ENCODE measurements around the gene NTMT1.

The NTMT1 gene

DNA sequence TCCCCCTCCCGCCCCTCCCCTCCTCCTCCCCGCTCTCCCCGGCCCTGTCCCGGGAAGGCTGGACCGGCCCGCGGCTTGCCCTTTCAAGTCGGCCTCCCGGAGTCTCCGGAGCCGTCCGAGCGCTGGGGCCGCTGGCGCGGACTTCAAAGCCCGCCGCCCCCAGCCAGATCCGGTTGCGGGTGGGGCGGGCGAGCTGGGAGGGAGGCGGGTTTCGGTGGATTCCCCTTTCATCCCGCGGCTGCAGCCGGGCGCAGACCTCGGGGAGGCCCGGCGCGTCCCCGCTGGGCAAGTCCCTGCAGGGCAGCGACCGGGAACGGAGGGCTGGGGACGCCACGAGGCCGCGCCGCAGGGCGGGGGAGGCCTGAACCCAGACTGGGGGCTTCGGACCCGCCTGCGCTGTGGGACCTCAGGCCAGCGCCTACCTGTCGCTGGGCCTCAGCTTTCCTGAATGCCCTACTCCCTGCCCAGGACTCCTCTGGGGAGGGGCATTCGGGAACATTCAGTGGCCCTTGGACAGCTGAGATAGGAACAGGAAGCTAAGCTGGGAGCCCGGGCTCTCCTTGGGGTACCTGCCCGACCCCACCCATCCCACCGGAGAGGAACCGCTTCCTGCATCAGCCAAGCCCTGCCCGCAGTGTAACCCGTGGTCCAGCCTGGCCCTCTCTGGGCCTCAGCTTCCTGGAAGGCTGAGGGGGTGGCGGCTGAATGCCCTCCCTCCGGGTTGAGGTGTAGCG is 28.4 kb upstream of the NTMT1 start:
- DNase-seq = no peak

DNA sequence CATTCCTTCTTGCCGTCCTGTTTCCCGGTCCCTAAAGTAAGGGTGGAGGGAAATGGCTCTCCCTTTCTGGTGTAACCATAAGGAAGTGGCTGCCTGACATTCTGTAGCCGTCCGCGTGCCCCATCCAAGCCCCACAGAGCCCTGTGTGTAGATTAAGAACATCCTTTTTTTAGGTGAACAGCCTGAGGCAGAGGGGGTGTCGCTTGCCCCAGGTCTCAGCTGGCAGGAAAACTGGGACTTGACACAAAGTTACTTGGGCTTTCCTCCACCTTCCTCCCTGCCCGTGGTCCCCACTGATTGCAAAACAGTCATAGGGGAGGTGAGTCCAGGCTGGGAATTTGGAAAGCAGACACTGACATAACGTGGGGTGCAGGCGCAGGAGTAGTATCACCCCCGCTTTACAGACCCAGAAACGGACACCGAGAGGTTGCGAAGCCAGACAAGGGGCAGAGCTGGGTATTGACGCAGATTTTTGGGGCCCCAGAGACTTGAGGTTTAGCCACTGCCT is 27.8 kb upstream of the NTMT1 start:
- no peak for DNase-seq

DNA sequence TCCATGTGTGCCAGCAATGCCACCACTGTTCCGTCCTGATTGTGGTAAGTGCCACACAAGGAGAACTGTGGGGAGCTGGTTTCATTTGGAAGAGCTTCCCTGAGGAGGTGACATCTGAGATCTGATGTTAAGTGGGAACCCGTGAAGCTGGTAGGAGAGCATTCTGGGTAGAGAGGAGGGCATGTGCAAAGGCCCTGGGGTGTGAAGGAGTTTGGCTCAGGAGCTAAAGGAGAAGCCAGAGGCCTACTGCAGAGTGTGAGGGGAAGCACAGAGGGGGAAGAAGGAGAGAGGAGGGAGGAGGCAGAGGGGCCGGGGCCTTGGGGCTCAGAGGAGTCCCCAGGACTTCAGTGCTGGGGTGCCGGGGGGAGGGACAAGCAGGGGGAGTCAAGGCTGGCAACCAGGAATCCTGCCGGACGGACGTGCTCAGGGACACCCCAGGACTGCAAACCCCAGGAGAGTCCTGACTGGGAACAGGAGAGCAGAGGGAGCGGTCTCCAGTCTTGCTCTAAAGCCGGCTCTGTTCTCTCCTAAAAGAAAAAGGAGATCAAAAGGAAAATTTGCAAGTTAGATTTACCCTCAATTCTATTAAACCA is 24.8 kb upstream of the NTMT1 start:
- no peak for DNase-seq

DNA sequence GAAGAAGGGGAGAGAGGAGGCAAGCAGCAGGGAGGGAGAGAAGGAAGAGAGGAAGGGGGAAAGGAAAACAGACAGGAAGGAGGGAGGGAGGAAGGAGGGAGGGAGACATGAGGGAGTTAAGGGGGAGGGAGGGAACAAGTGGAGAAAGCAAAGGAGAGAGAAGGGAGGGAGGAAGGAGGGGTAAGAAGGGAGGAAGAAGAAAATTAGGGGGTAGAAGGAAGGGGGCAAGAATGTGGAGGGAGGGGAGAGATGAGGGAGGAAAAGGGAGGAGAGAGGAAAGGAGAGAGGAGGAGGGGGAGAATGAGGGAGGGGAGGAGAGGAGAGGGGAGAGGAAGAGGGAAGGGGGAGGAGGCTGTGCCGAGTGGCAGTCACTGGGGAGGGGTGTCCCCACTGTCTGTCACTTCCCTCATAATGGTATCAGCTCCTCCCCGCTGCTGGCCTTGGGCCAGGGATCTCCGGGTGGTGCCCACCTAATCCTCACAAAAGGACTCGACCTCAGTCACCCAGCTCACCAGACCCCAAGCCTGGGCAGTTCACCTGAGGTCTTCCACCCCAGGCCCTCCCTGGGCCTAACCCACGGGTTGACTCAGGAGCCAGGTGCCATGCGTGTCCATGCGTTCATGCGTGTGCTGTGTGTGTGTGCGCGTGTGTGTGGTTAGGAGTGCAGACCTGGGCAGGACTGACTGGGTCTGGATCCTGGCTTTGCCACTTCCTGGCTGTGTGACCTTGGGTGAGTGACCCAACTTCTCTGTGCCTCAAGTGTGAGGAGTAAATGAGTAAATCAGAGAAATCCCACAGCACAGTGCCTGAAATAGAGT is 23.2 kb upstream of the NTMT1 start:
- DNase-seq = no peak

DNA sequence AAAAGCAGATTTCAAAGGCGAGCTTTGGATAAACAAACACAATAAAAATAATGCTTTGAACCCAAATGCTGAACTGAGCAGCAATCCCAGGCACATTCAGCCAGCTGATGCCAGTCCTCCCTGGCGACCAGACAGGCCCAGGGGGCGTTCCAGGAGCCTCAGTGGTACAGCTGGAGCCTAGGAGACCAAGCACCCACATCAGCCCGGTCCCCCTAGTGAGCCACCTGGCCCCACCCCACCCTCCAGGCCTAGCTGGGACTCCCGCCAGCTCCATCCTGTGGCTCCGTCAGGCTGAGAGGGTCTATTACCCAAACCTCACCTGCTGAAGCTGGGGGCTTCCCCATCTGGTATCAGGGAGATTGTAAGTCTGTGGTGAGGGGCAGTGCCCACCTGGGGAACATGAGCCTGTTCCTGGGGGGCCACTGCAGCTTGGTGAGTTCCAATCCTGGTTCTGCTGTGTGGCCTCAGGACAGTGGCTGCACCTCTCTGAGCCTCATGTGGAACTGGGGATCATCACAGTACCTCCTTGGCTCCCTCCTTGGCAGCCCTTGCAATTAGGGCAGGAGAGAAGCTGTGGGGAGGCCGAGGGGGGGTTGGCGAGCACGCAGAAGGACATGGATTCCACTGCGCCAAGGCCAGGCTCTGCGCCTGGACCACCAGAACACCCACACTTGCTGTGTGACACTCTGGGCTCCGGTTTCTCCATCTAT is 21.8 kb upstream of the NTMT1 start:
- no peak for DNase-seq

DNA sequence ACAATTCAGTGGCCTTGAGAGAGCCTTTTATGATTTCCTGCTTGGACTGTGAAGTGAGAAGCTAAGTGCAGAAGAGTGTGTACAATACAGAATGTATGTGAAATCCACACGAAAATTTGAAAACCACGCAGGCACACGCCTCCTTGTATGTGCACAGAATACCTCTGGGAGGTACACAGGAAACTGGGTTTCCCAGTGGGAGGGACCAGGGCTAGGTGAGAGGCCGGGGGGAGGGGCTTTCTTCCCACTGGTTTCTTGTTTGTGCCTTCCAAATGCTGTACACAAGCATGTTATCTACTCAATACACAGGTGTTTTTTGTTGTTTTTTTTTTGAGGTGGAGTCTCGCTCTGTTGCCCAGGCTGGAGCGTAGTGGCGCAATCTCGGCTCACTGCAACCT is 21.2 kb upstream of the NTMT1 start:
- DNase-seq = no peak

DNA sequence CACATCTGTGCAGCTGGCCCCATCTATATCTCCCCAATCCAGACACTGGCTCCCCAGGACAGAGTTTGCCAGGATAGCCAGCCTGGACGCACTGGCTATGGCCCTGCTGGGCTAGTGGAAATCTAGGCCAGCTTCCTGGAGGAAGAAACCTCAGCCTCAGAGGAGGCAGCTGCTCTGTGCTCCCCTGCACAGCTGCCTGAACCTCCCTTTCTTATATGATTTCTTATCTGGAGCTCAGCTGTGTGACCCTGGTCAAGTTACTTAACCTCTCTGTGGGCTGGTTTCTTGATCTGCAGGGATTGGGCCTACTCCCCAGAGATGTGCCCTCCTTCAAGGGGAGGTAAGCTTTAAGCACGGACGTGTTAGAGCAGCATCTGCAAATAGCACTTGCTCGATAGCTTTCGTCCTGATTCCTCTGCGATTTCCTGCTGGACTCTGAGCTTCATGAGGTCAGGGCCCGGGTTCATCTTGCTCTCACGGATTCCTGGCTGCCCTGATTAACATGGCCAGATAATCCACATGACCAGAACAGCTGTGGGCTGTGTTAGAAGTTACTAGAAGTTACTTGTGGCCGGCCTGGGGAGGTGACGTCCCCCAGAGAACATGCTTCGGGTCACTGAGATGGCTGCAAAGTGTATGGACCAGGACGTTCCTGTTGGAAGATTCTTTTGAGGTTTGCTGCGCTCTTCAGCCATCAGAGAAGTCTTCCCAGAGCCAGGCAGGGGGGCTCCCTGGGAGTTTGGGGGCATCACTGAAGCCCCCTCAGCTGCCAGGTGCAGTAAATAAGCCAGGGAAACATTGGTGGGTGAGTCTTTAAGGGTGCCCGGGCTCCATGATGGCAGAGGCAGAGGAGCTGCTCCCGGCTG is 19.6 kb upstream of the NTMT1 start:
- no peak for DNase-seq

DNA sequence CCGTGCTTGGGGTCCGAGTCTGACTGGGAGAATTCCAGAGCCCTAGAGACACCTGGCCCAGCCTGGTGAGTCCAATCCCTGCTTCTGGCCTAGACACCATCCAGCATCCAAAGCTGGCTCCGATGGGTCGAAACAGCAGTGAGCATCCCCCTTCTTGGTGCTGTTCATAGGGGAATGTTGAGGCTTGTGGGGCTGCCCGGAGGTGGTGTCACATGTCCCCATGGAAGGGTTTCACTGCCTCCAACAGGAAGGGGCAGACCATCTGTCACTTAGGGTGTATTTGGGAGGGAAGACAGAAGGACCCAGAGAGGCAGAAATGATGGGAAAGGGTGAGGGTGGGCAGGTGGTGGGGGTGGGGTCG is 19.0 kb upstream of the NTMT1 start:
- DNase-seq = no peak

DNA sequence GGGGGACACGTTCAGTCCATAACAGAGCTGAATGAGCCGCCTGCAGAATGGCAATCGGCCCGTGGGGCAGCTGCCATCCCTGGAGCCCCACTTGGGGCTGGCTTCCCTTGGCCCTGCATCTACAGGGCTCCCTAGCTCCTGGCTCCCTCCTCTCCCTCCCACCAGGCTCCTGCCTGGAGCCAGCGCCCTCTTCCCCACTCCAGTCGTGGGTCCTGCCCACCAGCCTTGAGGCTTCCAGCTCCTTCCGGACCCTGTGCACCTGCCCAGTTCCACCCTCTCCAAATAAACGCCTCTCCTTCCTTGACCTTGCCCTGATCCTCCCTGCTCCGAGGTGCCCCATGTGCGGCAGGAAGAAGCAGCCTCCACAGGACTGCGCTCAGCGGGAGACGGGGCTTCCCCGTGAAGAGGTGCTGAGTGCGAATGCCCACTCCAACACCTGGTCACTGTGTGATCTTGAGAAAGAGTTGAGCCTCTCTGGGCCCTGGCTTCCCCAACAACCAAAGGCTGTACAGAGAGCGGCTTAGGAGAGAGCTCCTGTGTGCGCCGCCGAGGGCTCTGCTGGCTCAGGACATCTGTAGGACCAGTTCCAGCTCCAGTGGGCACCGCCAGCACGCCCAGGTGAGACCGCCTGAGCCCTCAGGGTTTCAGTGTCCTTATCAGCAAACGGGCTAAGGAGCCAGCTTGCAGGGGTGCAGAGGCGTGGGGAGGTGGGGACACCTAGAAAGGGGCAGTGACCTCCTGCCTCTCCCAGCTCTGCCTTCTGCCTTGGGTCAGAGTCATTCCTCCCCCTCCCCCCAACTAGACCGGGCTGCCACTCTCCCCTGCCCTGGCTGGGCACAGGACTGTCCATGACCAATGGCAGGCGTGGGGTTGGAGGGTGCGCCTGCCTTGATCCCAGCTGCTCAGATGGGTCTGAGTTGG is 17.1 kb upstream of the NTMT1 start:
- DNase-seq = no peak

DNA sequence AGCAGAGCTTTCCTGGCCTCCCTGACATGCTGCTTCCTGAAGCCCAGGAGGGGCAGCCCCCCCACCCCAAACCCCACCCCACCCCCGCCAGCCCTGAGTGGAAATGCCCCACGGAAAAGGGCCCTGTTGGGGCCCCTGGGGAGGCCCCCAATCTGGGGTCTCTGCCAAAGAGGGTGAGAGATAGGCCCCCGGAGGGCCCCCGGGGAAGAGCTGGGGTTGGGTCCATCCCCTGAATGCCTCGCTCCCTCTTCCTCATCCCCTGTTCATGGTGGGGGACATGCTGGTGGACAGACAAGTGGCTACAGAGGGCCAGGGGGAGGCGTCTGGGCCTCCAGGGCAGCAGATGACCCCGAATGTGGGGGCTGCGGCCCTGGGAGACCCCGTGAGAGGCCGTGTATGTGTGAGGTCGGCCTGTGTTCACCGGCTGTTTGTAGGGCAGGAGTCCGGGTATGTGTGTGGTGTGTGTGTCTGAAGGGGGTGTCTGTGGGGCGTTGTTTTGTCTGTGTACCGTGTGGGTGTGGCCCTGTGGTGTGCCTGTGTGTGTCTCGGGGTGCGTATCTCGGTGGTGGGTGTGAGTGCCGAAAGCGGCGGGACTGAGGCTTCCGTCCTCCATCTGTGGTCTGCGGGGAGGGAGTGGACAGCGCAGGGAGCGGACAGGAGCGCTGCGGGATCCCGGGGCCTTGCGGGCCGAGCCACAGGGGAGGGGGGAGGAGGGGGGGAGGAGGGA is 16.3 kb upstream of the NTMT1 start:
- DNase-seq = no peak

DNA sequence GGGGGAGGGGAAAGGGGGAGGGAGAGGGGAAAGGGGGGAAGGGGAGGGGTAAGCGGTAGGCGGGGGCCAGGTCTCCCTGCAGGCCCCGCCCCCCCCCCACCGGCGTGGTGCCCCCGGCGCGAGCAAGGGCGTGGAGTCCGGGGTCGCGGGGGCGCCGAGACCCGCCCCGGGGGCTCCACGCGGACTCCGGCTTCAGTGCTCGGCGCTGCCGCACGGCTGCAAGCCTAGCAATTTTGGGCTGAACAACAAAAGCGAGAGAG is 15.8 kb upstream of the NTMT1 start:
- DNase-seq = no peak

DNA sequence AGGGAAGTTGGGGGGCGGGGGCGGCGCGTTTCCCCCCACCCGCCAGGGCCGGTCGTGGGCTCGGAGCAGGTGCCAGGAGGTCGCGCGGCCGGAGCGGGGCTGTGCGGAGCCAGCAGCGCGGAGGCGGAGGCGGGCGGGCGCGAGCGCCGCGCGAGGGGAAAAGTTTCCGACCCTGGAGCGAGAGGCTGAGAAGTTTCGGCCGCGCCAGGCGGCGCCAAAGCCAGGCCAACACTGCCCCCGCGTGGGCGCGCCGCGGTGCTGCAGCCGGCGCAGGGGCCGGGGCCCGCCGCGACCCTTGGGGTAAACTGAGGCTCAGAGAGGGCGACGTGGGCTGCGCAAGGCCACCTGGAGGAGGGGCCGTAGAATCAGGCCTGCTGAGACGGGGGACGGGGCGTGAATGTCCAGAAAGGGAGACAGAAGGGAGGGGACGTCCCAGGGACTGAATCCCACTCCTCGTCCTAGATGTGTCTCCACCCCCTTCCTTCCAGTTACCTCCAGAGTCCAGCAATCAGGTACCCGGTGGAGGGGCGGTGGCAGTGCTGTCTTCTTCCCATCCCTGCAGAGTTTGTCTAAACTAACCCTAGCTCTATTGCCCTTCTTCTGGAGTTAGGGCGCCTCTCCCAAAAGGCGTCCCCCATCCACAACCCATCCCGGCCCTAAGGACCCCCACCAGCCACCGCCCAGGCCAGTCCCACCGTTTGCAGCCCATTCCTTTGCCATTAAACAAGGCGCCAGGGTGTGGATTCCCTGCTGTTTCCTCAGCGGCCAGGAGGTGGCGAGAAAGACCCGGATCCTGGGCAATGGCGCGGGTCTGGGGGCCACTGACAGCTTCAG is 15.3 kb upstream of the NTMT1 start:
- peak; percentile 52 for DNase-seq

DNA sequence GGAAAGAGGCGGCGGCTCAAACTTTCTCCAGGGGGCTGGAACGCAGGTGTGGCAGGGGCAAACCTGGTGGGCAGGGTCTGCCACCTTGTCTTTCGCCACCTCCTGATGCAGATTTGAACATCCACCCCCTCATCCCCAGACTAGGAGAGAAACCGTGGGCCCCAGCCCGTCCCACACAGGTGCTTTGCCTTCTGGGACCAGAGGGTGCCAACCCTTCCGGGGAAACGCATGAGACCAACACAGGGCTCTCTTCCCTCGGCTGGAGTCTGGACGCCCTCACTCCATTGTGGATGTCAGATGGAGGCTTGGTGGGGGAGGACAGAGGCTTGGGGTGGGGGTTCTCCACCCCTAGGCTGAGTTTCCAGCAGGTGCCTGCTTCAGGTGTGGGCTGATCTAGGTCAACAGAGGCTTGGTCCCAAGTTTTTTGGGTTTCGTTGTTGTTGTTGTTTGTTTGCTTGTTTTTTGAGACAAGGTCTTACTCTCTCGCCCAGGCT is 14.6 kb upstream of the NTMT1 start:
- no peak for DNase-seq

DNA sequence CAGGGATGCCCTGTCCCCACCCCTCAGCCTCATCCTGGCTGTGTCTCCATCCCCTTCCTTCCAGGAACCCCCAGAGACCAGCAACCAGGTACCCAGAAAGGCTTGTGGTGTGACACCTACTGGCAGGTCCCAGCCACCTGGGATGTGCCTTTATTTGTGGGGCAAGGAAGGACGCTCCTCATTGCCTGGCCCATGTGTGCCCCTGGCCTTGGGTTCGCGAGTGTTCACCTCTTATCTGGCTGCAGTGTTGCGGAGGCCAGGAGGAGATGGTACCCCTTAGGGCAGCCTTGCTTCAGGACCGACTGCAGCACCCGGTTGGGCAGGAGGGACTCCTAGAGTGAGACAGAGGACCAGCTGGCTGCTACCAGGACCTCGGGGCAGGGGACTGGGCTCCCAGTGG is 13.8 kb upstream of the NTMT1 start:
- no peak for DNase-seq

DNA sequence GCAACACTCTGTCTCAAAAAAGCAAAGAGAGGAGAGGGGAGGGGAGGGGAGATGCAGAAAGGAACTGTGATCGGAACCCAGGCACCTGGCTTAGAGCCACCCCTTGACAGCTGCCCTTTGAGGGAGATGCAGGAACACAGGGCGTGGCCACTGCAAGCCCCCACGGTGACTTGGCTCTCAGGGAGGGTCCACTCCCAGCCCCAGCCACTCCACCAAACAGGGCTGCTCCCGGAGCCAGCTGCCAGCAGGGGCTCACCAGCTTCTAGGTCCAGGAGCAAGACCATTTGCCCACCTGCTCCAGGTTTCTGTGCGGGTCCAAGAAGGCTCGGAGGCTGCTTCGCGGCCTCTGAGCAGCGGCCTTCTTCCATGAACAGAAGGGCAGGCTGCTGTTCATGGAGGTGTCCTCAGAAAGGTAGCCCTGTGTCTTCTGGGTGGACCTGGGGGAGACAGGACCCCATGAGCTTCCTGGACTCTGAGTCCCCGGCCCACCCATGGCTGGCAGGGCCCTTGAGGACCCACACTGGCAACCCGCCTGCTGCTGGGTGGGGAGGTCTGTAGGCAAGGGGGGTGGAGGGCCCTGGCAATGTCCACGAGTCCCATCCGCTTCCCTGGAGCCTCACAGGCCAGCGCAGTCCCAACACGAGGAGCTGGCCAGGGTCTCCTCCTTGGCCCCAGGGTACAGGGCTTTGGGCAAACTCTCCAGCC is 13.0 kb upstream of the NTMT1 start:
- DNase-seq = no peak

DNA sequence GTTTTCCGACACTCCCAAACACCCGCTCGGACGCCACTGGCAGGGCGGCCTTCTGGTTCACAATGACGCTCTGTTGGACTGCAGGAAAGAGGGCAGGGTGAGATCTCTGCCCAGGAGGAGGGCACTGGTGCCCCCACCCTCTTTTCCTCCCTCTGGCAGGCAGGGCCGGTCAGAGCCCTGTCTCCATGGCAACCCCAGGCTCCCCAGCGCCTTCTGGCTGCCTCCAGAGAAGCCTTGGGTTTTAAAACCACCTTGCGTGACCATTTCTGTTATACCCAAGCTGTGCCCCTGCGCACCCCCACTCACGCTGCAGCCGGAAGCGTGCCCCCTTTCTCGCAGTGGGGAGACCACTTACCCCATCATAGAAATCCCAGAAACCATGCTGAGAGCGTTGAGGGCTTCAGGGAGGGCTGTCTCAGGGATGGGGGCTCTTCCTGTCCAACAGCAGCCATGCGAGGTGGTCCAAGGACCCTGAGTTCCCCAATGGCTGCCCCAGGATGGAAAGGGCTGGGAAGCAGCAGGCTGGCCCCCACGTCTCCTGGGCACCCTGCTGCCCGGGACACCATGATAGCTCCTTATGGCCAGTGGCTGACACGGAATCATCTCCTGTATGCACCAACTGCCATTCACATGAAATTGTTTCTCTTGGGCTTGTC is 12.3 kb upstream of the NTMT1 start:
- DNase-seq = no peak

DNA sequence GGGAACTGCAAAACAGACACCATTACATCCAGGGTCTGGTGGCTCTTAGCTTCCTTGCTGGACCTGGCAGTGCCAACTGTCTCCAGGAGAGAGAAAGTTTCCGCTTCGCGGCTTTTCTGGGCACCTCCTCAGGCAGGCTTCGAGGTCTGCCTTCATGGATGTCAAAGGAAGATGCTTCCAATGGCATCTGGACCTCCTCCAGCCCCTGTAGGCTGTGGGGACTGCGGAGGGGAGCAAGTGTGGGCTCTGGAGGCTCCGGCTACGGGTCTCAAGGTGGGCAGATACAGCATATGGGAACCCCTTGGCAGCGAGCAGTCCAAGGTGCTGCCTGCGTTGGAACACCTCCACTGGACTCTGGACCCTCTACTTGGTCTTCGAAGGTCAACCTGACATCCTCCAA is 11.0 kb upstream of the NTMT1 start:
- DNase-seq = no peak
